ENCODE results near the gene ERGIC1. TPM values are rescaled to one million over a fixed set of nuclear protein-coding genes. Genes with fewer than 3 reads are reported as not detected.

The ERGIC1 gene
- polyA plus RNA-seq, 1 donor = 112 TPM

GRCh38 chr5:172871982-172872381 is 37.9 kb downstream of the ERGIC1 start:
- no peaks in the 10 kb centered on the region for H3K9me3 ChIP-seq (ENCODE audit: control insufficient read depth, low read depth, low read length)
- peaks cover 12% of the 10 kb centered on the region for H3K36me3 ChIP-seq (ENCODE audit: control insufficient read depth, insufficient read depth, low read length)
- H3K27me3 ChIP-seq (ENCODE audit: control insufficient read depth, insufficient read depth, low read length) = no peaks in the 10 kb centered on the region
- no peak for DNase-seq
- 40% methylated on average over 1 of the region's 5 CpGs for WGBS (ENCODE audit: insufficient coverage, low lambda C conversion rate)
- H3K4me1 ChIP-seq (ENCODE audit: control insufficient read depth, insufficient read depth, low read length) = peaks cover 5% of the 10 kb centered on the region
- H3K4me3 ChIP-seq (ENCODE audit: low read length) = no peak overlapping the region
- H3K27ac ChIP-seq (ENCODE audit: low read length) = peak overlapping the region; percentile 59

GRCh38 chr5:172872997-172873491 is 39.0 kb downstream of the ERGIC1 start:
- DNase-seq = peak in 1 of 2 donors; percentile 55
- H3K4me1 ChIP-seq (ENCODE audit: control insufficient read depth, insufficient read depth, low read length) = peaks cover 5% of the 10 kb centered on the region

GRCh38 chr5:172873513-172873912 is 39.5 kb downstream of the ERGIC1 start:
- Histone ChIP-seq H3K4me3 (ENCODE audit: low read length) (no peak overlapping the region), H3K27me3 (ENCODE audit: control insufficient read depth, insufficient read depth, low read length) (no peaks in the 10 kb centered on the region), H3K36me3 (ENCODE audit: control insufficient read depth, insufficient read depth, low read length) (peaks cover 10% of the 10 kb centered on the region), H3K9me3 (ENCODE audit: control insufficient read depth, low read depth, low read length) (no peaks in the 10 kb centered on the region), H3K27ac (ENCODE audit: low read length) (peak overlapping the region; percentile 59), H3K4me1 (ENCODE audit: control insufficient read depth, insufficient read depth, low read length) (peaks cover 5% of the 10 kb centered on the region)
- no peak for DNase-seq
- no CpG with 5 or more reads among the region's 3 CpGs for WGBS (ENCODE audit: insufficient coverage, low lambda C conversion rate)

More at GRCh38 chr5:172872997-172873491, 39.0 kb downstream of the ERGIC1 start:
- Histone ChIP-seq H3K27ac (ENCODE audit: low read length) (peak overlapping the region; percentile 59), H3K9me3 (ENCODE audit: control insufficient read depth, low read depth, low read length) (no peaks in the 10 kb centered on the region), H3K4me3 (ENCODE audit: low read length) (no peak overlapping the region), H3K27me3 (ENCODE audit: control insufficient read depth, insufficient read depth, low read length) (no peaks in the 10 kb centered on the region), H3K36me3 (ENCODE audit: control insufficient read depth, insufficient read depth, low read length) (peaks cover 11% of the 10 kb centered on the region)
- 82% methylated on average over 3 of the region's 13 CpGs for WGBS (ENCODE audit: insufficient coverage, low lambda C conversion rate)

- Histone ChIP-seq H3K27me3 (ENCODE audit: control insufficient read depth, insufficient read depth, low read length) (no peaks in the 10 kb centered on the region), H3K27ac (ENCODE audit: low read length) (no peak overlapping the region), H3K9me3 (ENCODE audit: control insufficient read depth, low read depth, low read length) (no peaks in the 10 kb centered on the region), H3K36me3 (ENCODE audit: control insufficient read depth, insufficient read depth, low read length) (peaks cover 14% of the 10 kb centered on the region), H3K4me3 (ENCODE audit: low read length) (no peak overlapping the region), H3K4me1 (ENCODE audit: control insufficient read depth, insufficient read depth, low read length) (peaks cover 5% of the 10 kb centered on the region)
- WGBS (ENCODE audit: insufficient coverage, low lambda C conversion rate) = 100% methylated on average over 1 of the region's 8 CpGs
- no peak for DNase-seq
Observed at GRCh38 chr5:172874647-172875504, 40.8 kb downstream of the ERGIC1 start.

- Histone ChIP-seq H3K4me1 (ENCODE audit: control insufficient read depth, insufficient read depth, low read length) (peaks cover 5% of the 10 kb centered on the region), H3K36me3 (ENCODE audit: control insufficient read depth, insufficient read depth, low read length) (peaks cover 12% of the 10 kb centered on the region), H3K27me3 (ENCODE audit: control insufficient read depth, insufficient read depth, low read length) (no peaks in the 10 kb centered on the region), H3K9me3 (ENCODE audit: control insufficient read depth, low read depth, low read length) (no peaks in the 10 kb centered on the region), H3K27ac (ENCODE audit: low read length) (no peak overlapping the region), H3K4me3 (ENCODE audit: low read length) (no peak overlapping the region)
- no peak for DNase-seq
- 100% methylated on average over 2 of the region's 7 CpGs for WGBS (ENCODE audit: insufficient coverage, low lambda C conversion rate)
Observed at GRCh38 chr5:172875505-172876279, 41.6 kb downstream of the ERGIC1 start.

GRCh38 chr5:172876578-172876977 is 42.5 kb downstream of the ERGIC1 start:
- WGBS (ENCODE audit: insufficient coverage, low lambda C conversion rate) = 100% methylated on average over 1 of the region's 8 CpGs
- no peaks in the 10 kb centered on the region for H3K27me3 ChIP-seq (ENCODE audit: control insufficient read depth, insufficient read depth, low read length)

GRCh38 chr5:172877466-172878260 is 43.6 kb downstream of the ERGIC1 start:
- Histone ChIP-seq H3K4me3 (ENCODE audit: low read length) (no peak overlapping the region), H3K4me1 (ENCODE audit: control insufficient read depth, insufficient read depth, low read length) (peaks cover 5% of the 10 kb centered on the region), H3K9me3 (ENCODE audit: control insufficient read depth, low read depth, low read length) (no peaks in the 10 kb centered on the region), H3K27ac (ENCODE audit: low read length) (no peak overlapping the region), H3K27me3 (ENCODE audit: control insufficient read depth, insufficient read depth, low read length) (no peaks in the 10 kb centered on the region), H3K36me3 (ENCODE audit: control insufficient read depth, insufficient read depth, low read length) (peaks cover 12% of the 10 kb centered on the region)
- no CpG with 5 or more reads among the region's 9 CpGs for WGBS (ENCODE audit: insufficient coverage, low lambda C conversion rate)
- DNase-seq = no peak

More at GRCh38 chr5:172876578-172876977, 42.5 kb downstream of the ERGIC1 start:
- no peak for DNase-seq
- H3K4me1 ChIP-seq (ENCODE audit: control insufficient read depth, insufficient read depth, low read length) = peaks cover 5% of the 10 kb centered on the region
- no peak overlapping the region for H3K4me3 ChIP-seq (ENCODE audit: low read length)
- H3K27ac ChIP-seq (ENCODE audit: low read length) = no peak overlapping the region
- no peaks in the 10 kb centered on the region for H3K9me3 ChIP-seq (ENCODE audit: control insufficient read depth, low read depth, low read length)
- H3K36me3 ChIP-seq (ENCODE audit: control insufficient read depth, insufficient read depth, low read length) = peaks cover 9% of the 10 kb centered on the region

GRCh38 chr5:172878585-172878932 is 44.5 kb downstream of the ERGIC1 start:
- H3K4me1 ChIP-seq (ENCODE audit: control insufficient read depth, insufficient read depth, low read length) = no peaks in the 10 kb centered on the region
- no CpG with 5 or more reads among the region's 9 CpGs for WGBS (ENCODE audit: insufficient coverage, low lambda C conversion rate)

GRCh38 chr5:172878933-172879752 is 45.1 kb downstream of the ERGIC1 start:
- Histone ChIP-seq H3K4me1 (ENCODE audit: control insufficient read depth, insufficient read depth, low read length) (no peaks in the 10 kb centered on the region), H3K4me3 (ENCODE audit: low read length) (no peak overlapping the region), H3K9me3 (ENCODE audit: control insufficient read depth, low read depth, low read length) (no peaks in the 10 kb centered on the region), H3K27me3 (ENCODE audit: control insufficient read depth, insufficient read depth, low read length) (no peaks in the 10 kb centered on the region), H3K27ac (ENCODE audit: low read length) (peak overlapping the region; percentile 28), H3K36me3 (ENCODE audit: control insufficient read depth, insufficient read depth, low read length) (peaks cover 13% of the 10 kb centered on the region)
- no peak for DNase-seq
- WGBS (ENCODE audit: insufficient coverage, low lambda C conversion rate) = 81% methylated on average over 2 of the region's 20 CpGs

More at GRCh38 chr5:172878585-172878932, 44.5 kb downstream of the ERGIC1 start:
- Histone ChIP-seq H3K4me3 (ENCODE audit: low read length) (no peak overlapping the region), H3K36me3 (ENCODE audit: control insufficient read depth, insufficient read depth, low read length) (peaks cover 13% of the 10 kb centered on the region), H3K9me3 (ENCODE audit: control insufficient read depth, low read depth, low read length) (no peaks in the 10 kb centered on the region), H3K27ac (ENCODE audit: low read length) (peak overlapping the region; percentile 28), H3K27me3 (ENCODE audit: control insufficient read depth, insufficient read depth, low read length) (no peaks in the 10 kb centered on the region)
- DNase-seq = no peak

Measured in large intestine (tissue), 3 donors.